Thymus (tissue), 11 donors: Measurements from ENCODE around the gene KIF17. TPM values are rescaled to one million over a fixed set of nuclear protein-coding genes. Genes with fewer than 3 reads are reported as not detected.

ENCODE experiments used
- DNase-seq, 9 donors: peaks; one replicate each; pipeline ENCODE4 v3.0.0-alpha.2; 2013; ENCODE audit warnings: low spot score in 9 of 9, low read depth in 6 of 9, missing footprints in 1 of 9
- H3K27ac ChIP-seq, 2 donors: one replicate each; pipeline ENCODE4 v1.5.1; 2013; ENCODE audit warnings: control low read depth in 1 of 2, low read depth in 1 of 2, low read length in 1 of 2, mild to moderate bottlenecking in 1 of 2, moderate library complexity in 1 of 2
- H3K27me3 ChIP-seq, 2 donors: one replicate each; pipeline ENCODE4 v1.5.1; 2013; ENCODE audit warnings: low read length in 1 of 2; ENCODE audit not compliant: control insufficient read depth in 2 of 2, insufficient read depth in 1 of 2
- H3K36me3 ChIP-seq, 2 donors: one replicate each; pipeline ENCODE4 v1.5.1; 2013; ENCODE audit warnings: low read length in 1 of 2, mild to moderate bottlenecking in 1 of 2, moderate library complexity in 1 of 2; ENCODE audit not compliant: control insufficient read depth in 2 of 2, insufficient read depth in 2 of 2
- H3K4me1 ChIP-seq, 2 donors: one replicate each; pipeline ENCODE4 v1.5.1; 2013; ENCODE audit warnings: low read length in 2 of 2; ENCODE audit not compliant: control insufficient read depth in 2 of 2, insufficient read depth in 2 of 2
- H3K4me3 ChIP-seq, 2 donors: one replicate each; pipeline ENCODE4 v1.5.1; 2013; ENCODE audit warnings: low read length in 2 of 2, control low read depth in 1 of 2, mild to moderate bottlenecking in 1 of 2
- H3K9me3 ChIP-seq, 2 donors: one replicate each; pipeline ENCODE4 v1.5.1; 2013; ENCODE audit warnings: low read length in 1 of 2, mild to moderate bottlenecking in 1 of 2; ENCODE audit not compliant: control insufficient read depth in 2 of 2, insufficient read depth in 1 of 2
- WGBS: extraction: QIAGEN DNeasy Blood & Tissue Kit; methylation state at CpG from one replicate; pipeline ENCODE4 v1.1.7; 2013; 5-methylcytosine and 5-hydroxymethylcytosine counted together
- polyA plus RNA-seq: library from polyadenylated mRNA; stranded (reverse); fragments of 200-250 nt; gene quantifications from one replicate; pipeline ENCODE4 v1.2.3, GENCODE V29; 2013
- total RNA-seq: library from RNA; stranded (reverse); fragments of 120-200 nt; gene quantifications from one replicate; pipeline ENCODE4 v1.2.4, GENCODE V29; 2013
- donor health status: healthy.

Gene KIF17
- total and polyA plus RNA-seq, 2 donors: 0.85 to 1.0 TPM

DNA sequence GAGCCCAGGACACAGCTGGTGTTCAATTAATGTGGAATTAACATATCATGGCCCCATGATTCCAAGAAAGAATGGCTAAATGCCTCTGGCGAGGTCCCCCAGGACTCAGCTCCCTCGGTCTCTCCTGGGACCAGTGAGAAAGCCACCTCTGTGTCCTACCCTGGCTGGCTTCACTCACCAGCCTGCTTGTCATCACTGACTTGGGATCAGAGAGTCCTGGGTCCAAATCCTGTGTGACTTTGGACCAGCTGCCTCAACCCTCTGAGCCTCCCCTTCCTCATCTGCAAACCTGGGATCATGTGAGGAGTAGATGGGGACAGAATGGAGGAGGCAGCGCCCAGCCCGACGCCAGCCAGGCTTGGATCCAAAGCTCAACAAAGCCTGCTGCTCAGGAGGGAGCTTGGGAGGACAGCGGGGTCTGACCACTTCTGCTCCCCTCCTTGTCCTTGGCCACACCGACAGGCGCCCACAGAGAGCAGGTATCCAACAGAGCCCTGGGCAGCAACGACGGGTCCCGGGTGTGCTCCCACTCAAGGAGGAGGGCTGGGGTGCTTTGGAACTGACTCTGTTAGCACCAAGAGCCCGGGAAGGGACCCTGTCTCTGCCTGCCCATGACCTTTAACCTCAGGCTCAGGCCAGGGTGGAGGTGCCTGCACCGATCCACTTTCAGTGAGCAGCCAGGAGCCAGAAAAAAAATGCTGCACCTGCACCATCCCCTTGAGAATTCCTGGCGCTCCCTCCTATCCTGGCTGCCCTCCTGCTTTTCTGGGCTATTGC, 11.5 kb upstream of the KIF17 start:
- WGBS: 71% methylated on average over 14 of the region's 14 CpGs
- no peak for DNase-seq
- H3K4me1 ChIP-seq: peaks cover 10 to 21% of the 10 kb centered on the region in 2 donors
- no peak overlapping the region for H3K27ac ChIP-seq
- peaks cover 0 to 6% of the 10 kb centered on the region in 2 donors for H3K9me3 ChIP-seq
- no peaks in the 10 kb centered on the region for H3K36me3 ChIP-seq
- H3K27me3 ChIP-seq: peaks cover 34 to 72% of the 10 kb centered on the region in 2 donors
- H3K4me3 ChIP-seq: no peak overlapping the region

DNA sequence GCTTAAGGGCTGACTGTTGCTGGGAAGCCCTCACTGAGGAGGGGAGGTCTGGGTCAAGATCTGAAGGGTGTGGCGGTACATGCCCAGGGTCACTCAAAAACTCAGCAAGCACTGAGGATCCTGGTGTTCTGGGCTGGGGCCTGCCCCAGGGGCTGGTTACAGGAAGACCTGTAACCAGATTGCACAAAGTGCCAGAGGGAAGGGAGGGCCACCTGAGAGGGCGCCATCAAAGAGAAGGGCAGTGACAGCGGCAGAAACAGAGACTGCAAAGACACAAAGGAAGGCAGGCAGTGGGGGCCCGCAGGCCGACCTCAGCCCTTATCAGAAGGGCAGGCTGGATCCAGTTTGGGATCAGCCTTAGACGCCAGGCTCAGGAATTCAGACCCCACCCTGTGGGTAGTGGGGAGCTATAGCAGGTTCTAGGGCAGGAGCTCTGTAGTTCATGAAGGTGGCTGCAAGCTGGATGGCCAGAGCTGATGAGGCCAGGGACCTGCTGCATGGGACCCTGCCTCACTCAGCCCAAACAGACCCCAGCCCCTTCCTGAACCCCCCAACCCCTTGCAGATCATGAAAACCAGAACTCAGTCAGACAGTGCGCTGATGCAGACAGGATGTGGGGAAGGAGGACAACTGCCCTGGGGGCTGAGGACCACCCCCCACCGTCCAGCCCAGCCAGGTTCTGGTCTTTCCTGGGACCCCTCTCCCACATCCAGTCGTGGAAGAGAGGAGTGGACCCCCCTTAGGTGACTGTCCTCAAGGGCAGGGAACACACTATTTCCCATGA, 10.8 kb upstream of the KIF17 start:
- no peak overlapping the region for H3K4me3 ChIP-seq
- H3K4me1 ChIP-seq: peaks cover 10 to 20% of the 10 kb centered on the region in 2 donors
- peaks cover 0 to 6% of the 10 kb centered on the region in 2 donors for H3K9me3 ChIP-seq
- H3K36me3 ChIP-seq: no peaks in the 10 kb centered on the region
- WGBS: 83% methylated on average over 9 of the region's 9 CpGs
- H3K27me3 ChIP-seq: peaks cover 34 to 68% of the 10 kb centered on the region in 2 donors
- H3K27ac ChIP-seq: no peak overlapping the region
- no peak for DNase-seq

DNA sequence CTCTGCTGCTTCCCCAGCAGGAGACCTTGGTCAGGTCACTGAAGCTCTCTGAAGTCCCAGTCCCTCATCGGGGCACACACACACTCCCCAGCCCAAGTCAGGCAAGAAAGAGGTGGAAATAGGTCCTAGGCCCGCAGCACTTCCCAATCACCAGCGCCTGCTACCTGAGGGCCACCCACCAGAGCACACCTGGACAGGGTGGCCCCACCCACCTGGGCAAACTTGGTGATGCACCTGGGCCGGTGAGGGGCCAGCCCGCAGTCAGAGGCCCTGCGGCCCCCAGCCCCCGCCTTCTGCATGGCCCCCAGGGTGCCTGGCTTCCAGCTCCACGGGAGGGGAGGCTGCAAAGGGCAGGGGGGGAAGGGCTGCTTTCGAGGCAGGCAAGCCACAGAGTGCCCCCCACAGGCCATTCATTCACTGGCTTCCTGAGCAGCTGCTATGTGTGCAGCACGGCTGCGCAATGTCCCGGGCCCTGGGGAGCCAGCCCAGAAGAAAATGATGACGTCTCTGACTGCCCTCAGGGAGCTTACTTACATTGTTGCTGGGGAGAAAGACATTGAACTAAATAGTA, 10.0 kb upstream of the KIF17 start:
- H3K27ac ChIP-seq: no peak overlapping the region
- no peak for DNase-seq
- H3K4me3 ChIP-seq: no peak overlapping the region
- 65% methylated on average over 13 of the region's 13 CpGs for WGBS
- peaks cover 0 to 4% of the 10 kb centered on the region in 2 donors for H3K9me3 ChIP-seq
- H3K4me1 ChIP-seq: peaks cover 8 to 13% of the 10 kb centered on the region in 2 donors
- H3K27me3 ChIP-seq: peaks cover 33 to 60% of the 10 kb centered on the region in 2 donors
- no peaks in the 10 kb centered on the region for H3K36me3 ChIP-seq

DNA sequence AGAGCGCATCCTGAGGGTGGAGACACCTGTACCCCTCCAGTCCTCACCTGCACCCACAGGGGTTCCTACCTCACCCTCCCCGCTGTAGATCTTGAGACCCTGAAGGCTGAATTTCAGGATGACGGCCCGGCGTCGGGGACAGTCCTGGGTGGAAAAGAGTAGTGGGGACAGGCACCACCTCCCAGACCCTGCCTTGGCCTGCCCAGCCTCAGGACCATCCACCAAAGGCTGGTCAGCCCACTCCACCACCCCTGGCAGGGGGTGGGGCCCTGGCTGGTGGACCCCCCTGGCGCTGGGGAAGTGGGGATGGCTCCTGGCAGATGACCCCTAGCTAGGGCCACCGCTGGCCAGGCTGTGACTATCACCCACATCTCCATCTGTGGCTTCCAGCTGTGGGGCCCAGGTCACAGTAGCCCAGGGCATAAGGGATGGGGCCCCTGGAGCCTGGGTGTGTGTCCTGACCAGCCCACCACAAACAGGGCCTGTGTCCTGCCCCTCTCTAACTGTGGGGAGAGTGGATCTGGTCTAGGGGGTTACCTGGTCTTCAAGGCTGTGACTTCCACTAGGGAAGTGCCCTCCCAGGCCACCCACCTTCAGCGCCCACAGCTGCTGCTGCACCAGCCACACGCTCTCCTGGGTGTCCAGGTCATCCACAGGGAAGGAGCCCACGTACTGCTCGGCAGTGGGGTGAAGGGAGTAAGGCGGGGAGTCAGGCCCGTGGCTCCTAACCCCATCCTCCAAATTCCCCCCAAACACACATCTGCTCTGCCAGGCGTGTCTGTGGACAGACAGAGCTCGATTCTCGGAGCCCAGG, 9.3 kb upstream of the KIF17 start:
- no peak overlapping the region for H3K27ac ChIP-seq
- WGBS: 95% methylated on average over 17 of the region's 17 CpGs
- peaks cover 1 to 6% of the 10 kb centered on the region in 2 donors for H3K4me1 ChIP-seq
- H3K9me3 ChIP-seq: peaks cover 0 to 3% of the 10 kb centered on the region in 2 donors
- no peak for DNase-seq
- no peak overlapping the region for H3K4me3 ChIP-seq
- peaks cover 28 to 53% of the 10 kb centered on the region in 2 donors for H3K27me3 ChIP-seq
- H3K36me3 ChIP-seq: no peaks in the 10 kb centered on the region

DNA sequence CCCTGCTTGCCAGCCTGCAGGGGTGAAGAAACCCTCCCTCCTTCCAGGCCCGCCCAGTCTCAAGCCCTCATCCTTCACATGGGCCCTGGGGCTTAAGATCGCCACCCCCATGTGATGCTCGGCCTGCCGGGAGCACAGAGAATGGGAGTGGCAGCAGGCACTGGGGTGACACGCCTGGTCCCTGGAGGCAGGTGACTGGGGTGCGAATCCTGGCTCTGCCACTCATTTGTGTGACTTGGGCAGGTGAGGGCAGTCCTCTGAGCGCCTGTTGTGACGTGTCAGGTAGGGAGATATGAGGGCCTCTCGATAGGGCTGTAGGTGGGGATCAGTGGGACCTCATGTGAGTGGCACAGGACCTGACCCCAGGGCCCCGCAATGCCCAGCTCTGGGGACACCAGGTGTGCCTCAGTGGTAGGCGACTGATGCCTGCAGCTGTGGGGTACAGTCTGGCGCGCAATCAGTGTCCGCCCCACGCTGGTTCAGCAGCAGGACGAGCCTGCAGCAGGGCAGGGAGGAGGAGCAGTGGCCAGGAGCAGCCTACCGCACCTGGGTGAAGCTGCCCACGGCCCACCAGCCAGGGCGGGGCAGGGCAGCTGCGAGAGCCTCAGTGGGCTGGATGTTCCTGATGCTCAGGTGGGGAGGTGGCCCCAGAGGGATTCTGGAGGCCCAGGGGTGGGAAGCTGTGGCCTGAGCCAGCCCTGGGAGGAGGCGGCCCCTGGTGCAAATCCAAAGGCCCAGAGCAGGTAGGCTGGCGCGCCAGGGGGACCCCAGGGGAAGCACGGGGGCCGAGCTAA, 8.5 kb upstream of the KIF17 start:
- Histone ChIP-seq H3K27me3 (peaks cover 20 to 48% of the 10 kb centered on the region in 2 donors), H3K9me3 (peaks cover 0 to 3% of the 10 kb centered on the region in 2 donors), H3K36me3 (no peaks in the 10 kb centered on the region), H3K4me1 (peaks cover 0 to 5% of the 10 kb centered on the region in 2 donors), H3K27ac (no peak overlapping the region), H3K4me3 (no peak overlapping the region)
- 95% methylated on average over 25 of the region's 25 CpGs for WGBS
- no peak for DNase-seq

DNA sequence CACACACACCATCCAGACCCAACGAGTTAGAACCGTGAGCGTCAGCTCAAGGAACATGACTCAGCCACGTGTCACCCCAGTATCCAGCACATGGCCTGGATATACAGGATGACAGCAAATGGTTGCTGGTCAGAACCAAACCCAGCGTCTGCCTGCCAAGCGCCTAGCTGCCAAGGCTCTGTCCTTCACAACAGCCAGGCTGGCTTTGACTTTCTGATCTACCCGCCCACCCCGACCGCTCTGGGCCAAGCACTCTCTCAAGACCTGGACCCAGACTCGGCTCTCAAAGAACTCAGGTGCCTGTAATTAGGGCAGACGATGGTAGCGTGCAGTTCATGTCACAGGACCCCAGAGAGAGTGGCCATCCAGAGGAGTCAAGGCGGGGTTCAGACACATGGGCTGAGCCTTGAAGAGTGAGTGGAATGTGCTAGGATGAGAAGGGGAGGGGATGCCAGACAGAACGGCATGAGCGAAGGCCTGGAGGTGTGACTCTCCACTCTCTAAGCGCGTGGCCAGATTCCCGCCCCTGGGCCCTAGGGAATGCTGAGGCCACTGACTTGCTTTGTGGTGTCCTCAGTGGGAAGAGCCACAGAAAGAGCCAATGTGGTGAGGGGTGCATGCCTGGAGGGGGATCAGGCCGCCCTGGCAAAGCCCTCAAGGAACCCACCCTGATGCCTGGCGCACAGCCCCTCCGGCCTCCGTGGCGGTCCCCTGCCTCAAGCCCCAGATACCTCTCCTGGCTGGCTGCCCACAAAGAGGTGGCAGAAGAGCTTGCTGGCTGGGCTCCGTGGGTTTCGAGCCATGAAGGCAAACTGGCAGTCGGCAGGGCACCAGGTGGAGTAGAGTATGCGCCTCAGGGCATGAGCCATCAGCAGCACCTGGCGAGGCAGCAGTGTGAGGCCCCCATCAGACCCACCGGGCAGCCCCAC, 7.6 kb upstream of the KIF17 start:
- no peak for DNase-seq

DNA sequence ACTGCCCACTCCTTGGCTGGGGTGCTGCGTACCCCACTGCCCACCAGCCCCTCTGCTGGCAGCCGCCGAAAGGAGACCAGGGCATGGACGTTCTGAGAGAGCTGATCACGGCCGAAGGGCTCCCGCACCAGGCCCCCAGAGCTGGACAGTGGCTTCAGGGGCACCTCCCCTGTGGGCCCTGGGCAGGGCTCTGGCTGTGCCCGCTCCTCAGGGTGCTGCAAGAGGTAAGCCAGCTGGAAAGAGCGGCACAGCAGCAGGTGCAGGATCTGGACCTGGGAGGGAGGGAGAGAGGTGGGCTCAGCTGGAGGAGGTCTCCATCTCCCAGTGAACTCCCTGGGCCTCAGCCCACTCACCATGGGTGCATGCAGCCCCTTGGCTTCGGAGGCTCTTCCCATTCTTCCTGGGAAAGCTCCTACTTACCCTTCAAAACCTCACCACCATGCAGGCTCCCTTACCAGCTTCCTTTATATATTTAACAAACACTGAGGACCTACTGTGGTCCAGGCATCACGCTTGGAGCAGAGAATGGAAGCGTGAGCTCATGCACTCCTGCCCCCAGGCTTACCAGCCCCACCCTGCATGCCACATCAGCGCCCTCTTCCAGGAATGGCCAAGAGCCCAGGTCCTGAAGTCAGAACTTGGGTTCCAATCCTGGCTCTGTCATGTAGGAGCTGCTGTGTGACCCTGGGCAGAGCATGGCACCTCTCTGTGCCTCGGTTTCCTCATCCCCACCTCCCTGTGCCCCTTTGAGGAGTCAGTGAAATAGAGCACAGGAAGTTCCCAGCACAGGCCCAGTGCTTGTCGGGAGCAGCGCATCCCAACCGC, 6.8 kb upstream of the KIF17 start:
- Histone ChIP-seq H3K4me3 (no peak overlapping the region), H3K27me3 (peaks cover 8 to 44% of the 10 kb centered on the region in 2 donors), H3K4me1 (no peaks in the 10 kb centered on the region), H3K27ac (no peak overlapping the region), H3K9me3 (no peaks in the 10 kb centered on the region), H3K36me3 (no peaks in the 10 kb centered on the region)
- 96% methylated on average over 17 of the region's 17 CpGs for WGBS
- DNase-seq: no peak

More for the DNA sequence above, 7.6 kb upstream of the KIF17 start:
- peaks cover 0 to 5% of the 10 kb centered on the region in 2 donors for H3K4me1 ChIP-seq
- H3K4me3 ChIP-seq: no peak overlapping the region
- peaks cover 14 to 44% of the 10 kb centered on the region in 2 donors for H3K27me3 ChIP-seq
- no peaks in the 10 kb centered on the region for H3K9me3 ChIP-seq
- H3K36me3 ChIP-seq: no peaks in the 10 kb centered on the region
- WGBS: 91% methylated on average over 29 of the region's 29 CpGs
- no peak overlapping the region for H3K27ac ChIP-seq
